GM23248 (cell line): Measurements from ENCODE around the gene C2CD2.

Experiments
- EZH2 ChIP-seq: fragments of 200-600 bp; sonication (generic); IDR thresholded peaks from 2 replicates; pipeline ENCODE4 v1.6.1; 2018; ENCODE audit warnings: antibody characterized with exemption, mild to moderate bottlenecking; ENCODE audit not compliant: insufficient read depth, poor library complexity, severe bottlenecking
- EZH2phosphoT487 ChIP-seq: fragments of 200-600 bp; sonication (generic); IDR thresholded peaks from 2 replicates; pipeline ENCODE4 v1.6.1; 2018; ENCODE audit warnings: antibody characterized with exemption, moderate library complexity, mild to moderate bottlenecking, low read depth; ENCODE audit not compliant: insufficient read depth

- TF ChIP-seq EZH2 (no peak), EZH2phosphoT487 (no peak)
These were observed 4.4 kb upstream of the C2CD2 start for GRCh38 chr21:41957991-41958766.
